D341Med (cell line): ENCODE data around the gene NT5DC4.
"Not testable (repeated sequence)": the region's sequence is repeated elsewhere in the genome, so short reads cannot be mapped to it uniquely, and the experiment has no call there.

Experiments
- DNase-seq: peaks from one replicate; pipeline ENCODE4 v3.0.0; 2012; ENCODE audit warnings: low spot score

The NT5DC4 gene

DNA sequence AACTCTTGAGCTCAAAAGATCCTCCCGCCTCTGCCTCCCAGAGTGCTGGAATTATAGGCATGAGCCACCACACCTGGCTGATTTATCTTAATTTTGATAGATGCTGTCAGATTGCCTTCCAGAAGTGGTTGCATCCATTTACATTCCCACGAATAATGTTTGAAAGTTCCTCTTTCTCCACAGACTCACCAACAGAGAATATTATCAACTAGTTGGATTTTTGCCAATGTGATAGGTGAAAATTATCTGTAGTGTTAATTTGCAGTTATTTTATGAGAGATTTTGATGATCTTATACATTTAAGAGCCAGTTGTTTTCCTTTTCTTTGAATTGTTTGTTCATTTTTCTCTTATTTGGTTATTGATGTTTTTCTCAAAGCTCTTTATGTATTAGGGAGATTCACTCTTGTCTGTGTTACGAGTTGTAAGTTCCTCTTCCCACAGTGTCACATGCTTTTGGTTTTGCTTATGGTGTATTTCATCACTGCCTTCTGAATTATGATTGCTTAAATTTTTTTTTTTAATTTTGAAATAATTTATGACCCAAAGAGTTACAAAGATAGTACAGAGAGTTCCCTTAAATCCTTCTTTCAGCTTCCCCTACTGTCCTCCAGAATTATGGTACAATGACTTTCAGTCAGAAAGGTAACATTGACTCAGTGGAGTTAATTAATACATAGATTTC lies 20.7 kb upstream of the NT5DC4 start:
- DNase-seq: no peak

DNA sequence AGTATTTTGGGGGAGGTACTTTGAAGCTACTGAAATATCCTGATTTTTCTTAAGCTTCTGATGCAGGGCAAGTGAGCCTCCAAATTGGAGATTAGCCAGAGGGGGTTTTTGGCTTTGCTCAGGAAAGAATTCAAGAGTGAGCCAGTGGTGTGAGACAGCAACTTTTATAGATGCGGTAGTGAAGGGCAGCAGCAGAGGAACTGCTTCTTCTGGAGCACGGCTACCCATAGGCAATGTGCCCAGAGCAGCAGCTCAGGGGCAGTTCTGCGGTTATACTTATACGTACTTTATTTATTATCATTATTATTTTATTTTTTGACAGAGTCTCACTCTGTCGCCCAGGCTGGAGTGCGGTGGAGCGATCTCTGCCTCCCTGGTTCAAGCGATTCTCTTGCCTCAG lies 19.8 kb upstream of the NT5DC4 start:
- DNase-seq: no peak

DNA sequence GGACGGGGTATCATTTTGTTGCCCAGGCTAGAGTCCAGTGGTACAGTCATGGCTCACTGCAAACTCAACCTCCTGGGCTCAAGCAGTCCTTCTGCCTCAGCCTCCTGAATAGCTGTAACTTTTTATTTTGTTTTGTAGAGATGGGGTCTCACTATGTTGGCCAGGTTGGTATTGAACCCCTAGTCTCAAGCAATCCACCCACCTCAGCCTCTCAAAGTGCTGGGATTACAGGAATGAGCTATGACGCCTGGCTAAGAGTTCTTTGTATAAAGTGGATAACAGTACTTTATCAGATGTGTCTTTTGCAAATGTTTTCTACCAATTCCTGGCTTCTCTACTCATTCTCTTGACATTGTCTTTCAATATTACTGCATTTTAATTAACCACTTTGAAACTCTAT lies 17.1 kb upstream of the NT5DC4 start:
- no peak for DNase-seq

DNA sequence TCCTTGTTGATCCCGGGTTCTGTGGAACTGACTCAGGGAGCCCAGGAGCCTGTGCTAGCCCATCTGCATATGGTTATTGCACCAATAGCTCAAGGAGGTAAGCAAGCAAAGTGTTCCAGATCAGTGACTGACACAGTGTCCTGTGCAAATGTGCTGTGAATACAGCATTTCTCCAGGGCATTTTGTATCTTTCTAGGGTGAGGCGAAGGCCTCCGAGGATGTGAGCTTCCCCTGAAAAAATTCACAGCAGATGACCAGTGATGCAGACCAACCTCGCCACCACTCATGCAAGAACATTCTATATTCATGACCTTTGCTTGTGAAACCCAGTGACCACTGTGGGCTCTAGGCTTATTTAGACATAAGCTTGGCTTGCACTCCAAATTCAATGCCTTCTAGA lies 15.2 kb upstream of the NT5DC4 start:
- no peak for DNase-seq

DNA sequence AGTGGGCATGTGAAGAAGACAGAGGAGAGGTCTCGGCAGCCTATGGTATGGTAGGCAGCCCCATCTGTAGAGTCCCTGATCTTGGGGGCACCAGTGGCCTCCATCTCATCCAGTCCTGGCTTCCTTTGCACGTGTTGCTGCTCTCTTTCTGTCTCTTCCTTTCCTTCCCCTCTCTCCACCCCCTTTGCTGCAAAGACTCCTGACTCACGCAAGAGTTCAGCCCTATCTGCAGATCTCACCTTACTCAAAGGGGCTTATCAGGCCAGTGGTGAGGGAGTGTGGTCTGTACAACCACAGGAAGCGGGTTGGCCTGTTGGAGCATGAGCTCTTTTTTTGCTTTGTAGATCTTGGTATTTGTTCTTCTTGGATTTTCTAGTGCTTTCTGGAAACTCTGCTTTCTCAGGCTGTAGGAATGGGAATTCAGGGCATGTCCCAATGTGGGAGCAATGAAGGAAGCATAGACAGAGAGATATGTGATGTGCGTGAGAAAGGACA lies 14.6 kb upstream of the NT5DC4 start:
- DNase-seq: no peak

DNA sequence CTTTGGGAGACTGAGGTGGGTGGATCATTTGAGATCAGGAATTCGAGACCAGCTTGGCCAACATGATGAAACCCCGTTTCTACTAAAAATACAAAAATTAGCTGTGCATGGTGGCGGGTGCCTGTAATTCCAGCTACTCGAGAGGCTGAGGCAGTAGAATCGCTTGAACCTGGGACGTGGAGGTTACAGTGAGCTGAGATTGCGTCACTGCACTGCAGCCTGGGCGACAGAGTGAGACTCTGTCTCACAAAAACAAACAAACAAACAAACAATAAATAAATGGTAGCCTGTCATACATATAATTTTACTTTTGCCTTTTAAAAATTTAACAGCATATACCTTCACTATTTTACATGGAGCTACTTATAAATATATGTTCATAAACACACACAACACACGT lies 13.9 kb upstream of the NT5DC4 start:
- DNase-seq: not testable (repeated sequence)

DNA sequence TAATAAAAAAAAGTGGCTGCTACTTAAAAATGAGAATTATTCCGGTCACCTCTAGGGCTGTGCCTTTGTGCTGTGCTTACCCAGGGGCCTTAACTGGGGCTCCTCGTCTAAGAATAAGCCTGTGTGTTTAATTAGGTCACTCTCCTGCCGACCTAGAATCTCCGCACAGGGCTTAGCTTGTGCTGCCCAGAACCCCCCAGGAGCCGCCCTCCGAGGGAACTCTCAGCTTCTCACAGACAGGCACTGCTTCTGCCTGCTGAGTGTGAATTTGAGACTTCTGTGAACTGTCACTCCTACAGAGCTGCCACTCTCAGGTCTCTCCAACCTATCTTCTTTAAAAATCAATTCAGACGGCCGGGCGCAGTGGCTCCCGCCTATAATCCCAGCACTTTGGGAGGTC lies 11.9 kb upstream of the NT5DC4 start:
- DNase-seq: no peak

DNA sequence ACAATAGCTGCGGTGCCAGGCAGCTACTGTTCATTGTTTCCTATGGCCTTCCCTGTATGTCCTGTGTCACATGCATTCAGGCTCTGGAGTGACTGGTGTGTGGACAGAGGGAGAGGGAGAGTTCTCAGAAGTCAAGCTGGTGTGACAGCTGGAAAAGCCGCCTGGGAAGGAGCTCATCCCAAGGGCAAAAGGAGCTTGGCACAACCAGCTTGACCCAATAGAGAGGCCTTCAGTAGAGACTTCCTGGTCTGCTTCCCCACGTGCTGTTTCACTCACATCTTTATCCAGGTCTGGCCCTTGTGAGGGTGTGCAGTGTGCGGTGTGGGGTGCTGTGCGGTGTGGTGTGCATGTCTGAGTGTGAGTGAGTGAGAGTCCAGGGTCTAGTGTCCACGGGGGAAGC lies 11.1 kb upstream of the NT5DC4 start:
- no peak for DNase-seq

DNA sequence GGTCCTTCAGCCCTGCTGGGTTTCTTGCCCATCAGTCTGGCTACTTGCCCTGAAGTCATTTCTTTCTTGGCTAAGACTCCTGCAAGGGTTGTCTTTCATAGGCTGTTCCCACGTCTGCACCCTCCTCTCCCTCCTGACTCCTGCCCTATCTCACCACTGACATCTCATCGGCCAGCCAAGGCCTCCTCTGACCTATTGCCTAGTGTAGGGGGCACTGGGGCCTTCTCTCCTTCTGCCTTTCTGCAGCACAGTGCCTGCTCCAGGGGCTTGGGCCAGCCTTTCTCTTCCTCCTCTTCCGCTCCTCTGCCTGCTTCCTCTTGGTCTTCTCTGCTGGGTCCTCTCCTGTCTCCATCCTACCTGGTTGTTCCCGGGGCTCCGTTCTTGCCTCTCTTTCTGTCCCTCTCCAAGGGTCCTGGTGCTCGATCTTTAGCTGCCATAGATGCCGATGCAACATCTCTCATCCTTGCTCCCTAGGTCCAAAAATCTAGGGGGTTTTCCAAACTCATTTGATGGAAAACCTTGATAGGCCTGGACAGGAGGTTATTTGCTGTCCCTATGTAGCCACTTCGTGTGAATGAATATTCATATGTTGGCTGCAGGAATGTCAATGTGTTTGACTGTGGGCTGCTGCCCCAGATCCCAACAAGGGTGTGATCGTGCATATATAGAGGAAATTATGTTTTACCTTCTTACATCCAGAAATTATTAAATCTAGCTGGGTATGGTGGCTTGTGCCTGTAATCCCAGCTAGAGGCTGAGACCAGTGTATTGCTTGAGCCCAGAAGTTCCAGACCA lies 9.7 kb upstream of the NT5DC4 start:
- no peak for DNase-seq

DNA sequence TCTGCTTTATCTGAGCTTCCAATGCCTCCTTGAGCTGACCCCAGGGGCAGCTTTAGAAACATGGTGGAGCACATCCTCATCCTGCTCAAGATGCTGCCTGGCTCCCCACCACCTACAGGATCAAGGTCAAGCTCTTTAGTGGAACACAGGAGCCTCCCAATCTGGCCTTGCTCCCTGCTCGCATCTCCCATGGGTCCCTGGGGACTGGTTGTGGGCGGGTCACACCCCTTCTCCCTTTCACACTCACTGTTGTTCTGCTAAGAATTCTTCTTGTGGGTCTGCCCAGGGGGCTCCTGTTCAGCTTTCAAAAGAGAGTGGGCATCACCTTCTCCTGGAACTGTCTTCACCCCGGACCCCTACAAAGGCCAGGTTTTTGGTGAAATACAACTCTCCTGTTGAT lies 8.4 kb upstream of the NT5DC4 start:
- no peak for DNase-seq

DNA sequence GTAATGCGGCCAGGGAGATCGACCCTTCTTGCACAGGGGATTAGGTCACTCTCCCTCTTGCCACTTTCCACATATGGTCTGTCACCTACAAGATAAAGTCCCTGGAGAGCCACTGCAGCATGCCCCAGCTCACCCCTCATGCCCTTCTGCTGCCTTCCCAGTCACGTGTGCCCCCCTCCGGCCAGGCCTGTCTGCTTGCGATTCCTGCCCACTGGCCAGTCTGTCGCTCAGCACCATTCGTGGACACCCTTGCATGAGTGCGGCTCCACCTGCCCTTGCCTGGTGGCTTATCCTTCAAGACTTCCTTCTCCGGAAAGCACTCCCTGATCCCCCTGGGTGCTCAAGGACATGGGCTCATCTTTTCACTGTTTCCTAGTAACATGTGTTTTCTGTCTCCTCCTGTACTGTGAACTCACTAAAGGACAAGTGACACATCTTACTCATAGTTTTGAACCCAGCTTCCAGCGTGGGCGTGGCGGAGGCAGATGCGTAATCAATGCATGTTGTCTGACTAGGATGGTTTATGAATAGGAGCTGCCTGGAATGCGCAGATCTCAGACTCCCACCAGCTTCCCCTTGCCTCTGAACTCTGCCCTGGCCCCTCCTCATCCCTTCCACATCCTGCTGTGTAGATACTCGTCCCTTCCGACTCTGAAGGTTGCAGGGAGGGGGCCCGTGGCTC lies 7.8 kb upstream of the NT5DC4 start:
- DNase-seq: no peak

DNA sequence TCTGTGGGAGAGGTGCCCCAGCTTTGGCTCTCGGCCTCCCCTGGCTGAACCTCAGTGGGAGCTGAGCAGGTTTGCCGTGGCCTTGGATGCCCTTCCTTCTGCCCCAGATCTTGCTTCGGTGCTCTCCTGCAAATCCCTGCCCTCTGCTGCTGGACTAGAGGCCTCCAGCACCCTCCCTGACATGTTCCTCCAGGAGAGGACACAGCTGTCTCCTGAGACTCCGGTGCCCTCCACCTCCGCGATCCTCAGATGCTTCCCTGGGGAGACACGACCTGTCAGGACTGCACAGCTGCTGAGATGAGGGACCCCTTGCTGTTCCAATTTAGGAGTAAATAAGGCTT lies 7.3 kb upstream of the NT5DC4 start:
- no peak for DNase-seq

DNA sequence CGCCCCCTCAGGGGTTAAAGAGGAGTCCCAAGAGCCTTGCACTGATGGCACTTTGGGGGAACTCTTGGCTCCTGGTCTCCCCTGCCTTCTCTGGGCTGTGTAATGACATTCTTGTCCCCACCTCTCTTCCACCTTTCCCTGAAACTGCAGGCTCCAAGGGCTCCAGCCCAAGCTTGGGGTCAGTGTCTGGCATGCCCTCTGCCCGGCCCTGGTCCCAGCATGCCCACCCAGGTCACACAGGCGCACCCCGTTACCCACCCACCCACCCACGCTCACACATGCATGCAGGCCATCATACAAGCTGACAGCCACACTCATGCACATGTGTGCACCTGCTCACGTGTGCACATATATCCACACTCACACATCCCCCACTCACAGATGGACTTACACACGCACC lies 6.9 kb upstream of the NT5DC4 start:
- DNase-seq: no peak

DNA sequence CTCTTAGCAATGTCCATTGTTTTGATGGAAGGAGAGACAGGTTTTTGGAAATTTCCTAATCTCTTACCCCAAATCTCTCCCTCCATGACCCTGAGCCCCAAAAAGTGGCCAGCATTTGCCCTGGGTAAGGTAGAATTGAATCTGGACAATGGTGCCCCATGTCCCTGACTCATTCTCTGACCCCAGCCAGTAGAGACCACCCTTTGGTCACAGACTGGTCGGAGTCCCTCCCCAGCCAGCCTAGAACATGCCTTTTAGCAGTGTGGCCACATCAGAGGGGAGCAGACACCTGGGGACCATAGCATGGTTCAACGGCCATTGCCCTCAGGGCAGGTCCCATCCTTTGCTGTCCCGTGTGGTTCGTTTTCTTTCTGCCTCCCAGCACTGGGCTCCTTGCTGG lies 6.5 kb upstream of the NT5DC4 start:
- no peak for DNase-seq

DNA sequence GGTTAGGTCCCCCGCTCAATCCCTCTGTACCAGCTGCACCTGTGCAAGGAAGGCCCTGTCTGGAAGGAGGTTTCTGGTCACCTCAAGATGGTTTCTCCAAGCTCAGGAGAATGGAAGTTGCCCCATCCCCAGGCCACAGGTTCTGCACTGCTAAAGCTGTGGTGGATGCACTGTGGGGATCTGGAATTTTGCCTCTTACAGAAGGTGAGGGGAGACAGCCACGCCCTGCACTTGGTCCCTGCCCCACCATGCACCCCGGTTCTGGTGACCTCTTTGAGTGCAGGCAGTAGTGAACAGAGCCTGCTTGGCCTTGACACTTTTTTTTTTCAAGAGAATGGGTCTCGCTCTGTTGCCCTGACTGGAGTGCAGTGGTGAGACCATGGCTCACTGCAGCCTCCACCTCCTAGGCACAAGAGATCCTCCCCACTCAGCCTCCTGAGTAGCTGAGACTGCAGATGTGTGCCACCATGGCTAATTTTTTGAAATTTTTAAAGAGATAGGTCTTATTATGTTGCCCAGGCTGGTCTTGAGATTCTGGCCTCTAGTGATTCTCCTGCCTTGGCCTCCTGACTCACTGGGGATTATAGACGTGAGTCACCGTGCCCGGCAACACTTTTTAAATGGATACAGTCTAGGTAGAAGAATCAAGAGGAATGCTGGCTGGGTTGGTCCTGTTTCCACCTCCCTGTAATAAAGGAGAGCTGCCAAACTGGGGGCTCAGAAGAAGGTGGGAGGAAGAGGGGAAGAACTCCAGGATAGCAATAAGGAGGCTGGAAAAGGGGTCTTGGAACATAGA lies 5.8 kb upstream of the NT5DC4 start:
- DNase-seq: no peak

DNA sequence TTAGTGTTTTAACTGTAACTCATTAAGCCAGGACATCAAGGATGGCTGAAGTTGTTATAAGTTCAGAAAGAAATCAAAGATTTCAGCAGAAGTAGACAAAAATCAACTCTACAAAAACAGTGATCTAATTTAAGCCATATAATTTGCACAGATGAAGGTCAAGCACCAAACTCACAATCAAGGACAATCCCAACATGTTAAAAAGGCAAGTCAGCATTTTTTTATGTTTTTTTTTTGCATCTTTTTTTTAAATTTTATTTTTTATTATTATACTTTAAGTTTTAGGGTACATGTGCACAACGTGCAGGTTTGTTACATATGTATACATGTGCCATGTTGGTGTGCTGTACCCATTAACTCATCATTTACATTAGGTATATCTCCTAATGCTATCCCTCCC lies 4.7 kb upstream of the NT5DC4 start:
- DNase-seq: not testable (repeated sequence)

DNA sequence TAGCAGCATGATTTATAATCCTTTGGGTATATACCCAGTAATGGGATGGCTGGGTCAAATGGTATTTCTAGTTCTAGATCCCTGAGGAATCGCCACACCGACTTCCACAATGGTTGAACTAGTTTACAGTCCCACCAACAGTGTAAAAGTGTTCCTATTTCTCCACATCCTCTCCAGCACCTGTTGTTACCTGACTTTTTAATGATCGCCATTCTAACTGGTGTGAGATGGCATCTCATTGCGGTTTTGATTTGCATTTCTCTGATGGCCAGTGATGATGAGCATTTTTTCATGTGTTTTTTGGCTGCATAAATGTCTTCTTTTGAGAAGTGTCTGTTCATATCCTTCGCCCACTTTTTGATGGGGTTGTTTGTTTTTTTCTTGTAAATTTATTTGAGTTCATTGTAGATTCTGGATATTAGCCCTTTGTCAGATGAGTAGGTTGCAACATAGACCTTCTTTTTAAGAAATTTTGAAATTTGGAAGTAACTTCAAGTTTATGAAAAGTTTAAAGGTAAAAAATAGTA lies 3.9 kb upstream of the NT5DC4 start:
- DNase-seq: not testable (repeated sequence)

DNA sequence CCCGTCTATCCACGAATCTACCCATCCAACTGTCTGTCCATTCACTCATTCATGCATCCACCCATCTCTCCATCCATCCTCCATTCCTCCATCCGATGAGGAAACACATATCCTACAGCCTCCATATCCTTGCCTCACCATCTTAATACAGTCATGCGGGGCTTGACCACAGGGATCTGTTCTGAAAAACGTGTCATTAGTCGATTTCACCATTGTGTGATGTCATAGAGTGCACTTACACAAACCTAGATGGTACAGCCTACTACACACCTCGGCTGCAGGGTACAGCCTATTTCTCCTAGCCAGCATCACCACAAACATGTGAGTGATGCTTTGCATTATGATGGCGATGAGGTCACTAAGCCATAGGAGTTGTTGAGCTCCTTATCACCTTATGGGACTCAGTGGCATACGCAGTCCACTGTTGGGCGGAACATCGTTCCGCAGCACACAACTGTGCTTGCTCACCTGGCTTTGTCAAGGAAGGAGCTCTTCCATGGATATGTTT lies 1.9 kb upstream of the NT5DC4 start:
- DNase-seq: no peak

DNA sequence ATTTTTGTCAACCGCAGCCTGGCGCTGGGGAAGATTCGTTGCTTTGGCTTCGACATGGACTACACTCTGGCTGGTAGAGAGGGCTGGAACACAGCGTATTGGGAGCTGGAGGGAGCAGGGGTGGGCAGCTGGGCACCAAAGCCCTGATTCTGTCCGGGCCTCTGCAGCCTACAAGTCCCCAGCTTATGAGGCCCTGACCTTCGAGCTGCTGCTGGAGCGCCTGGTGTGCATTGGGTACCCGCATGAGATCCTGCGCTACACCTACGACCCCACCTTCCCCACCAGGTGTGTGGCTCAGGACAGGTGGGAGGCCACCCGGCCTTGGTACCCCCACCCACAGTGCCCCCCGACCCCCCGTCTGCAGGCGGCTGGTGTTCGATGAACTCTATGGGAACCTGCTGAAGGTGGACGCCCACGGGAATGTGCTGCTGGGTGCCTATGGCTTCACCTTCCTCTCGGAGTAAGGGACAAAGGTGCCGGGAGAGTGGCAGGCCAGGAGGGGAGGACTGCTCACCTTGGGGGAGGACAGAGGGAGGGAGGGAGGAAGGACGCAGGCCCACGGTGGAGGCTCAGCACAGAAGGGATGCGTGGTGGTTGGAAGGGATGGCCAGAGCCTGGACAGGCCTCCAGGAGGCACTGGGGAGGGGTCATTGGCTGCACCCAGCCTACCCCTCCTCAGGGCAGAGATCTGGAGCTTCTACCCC lies 1.2 kb downstream of the NT5DC4 start:
- no peak for DNase-seq

DNA sequence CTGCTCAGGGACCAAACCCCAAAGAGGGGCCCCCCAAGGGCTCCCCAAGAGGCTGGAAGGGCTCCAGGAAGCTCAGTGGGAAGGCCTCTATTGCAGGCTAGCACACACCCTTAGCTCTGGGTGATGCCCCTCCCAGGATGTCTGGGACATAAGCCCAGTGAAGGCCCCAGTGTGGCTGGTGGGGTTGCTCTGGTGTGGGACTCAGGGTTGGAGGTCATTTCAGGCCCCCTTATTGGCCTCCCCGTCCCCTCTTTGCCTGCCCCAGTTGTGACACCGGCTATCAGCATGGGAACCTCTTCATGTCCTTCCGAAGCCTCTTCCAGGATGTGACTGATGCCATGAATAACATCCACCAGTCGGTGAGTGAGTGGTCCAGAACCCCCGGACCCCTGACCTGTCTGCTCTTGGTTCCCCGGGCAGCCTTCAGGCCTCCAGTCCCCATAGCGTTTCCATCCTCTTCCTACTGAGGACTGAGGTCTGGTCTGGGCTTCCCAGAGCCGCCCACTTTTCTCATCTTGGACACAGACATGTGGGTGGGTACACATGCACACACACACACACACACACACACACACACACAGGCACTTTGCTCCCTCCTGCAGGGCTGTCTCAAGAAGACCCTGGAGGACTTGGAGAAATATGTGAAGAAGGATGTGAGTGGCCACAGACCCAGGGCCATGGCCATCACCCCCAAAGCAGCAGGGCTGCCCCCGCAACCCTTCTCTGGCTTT lies 2.2 kb downstream of the NT5DC4 start:
- DNase-seq: no peak

DNA sequence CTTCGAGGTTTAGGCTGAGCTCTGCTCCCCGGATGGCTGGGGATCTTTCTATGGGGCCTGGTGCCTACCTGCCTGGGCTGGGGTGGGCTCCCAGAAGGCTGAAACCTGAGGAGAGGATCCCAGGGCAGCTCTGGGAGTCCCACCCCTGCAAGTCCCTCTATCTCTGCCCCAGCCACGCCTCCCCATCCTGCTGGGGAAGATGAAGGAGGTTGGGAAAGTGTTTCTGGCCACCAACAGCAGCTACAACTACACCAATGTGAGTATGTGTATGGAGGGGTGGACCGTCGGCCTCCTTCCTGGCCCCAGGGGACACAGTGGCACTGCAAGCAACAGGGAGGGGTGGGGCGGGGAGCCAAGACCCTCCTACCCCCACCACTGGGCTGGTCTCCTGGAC lies 2.7 kb downstream of the NT5DC4 start:
- no peak for DNase-seq
